ENCODE measurements around the gene TENM3. TPM values are rescaled to one million over a fixed set of nuclear protein-coding genes. Genes with fewer than 3 reads are reported as not detected.

Gene TENM3
- total and polyA plus RNA-seq, 12 donors = 2.6 to 54.4 (median 42.8) TPM

- intact Hi-C loops (cut with DNase I) = no loop called here
- Histone ChIP-seq H3K4me3 (no peak overlapping the region), H3K9me3 (replicated peaks in 1 of 3) (no peaks in the 10 kb centered on the region), H3K27me3 (no peaks in the 10 kb centered on the region), H3K36me3 (replicated peaks in 1 of 2) (no peaks in the 10 kb centered on the region), H3K27ac (no peak overlapping the region), H3K4me1 (replicated peaks in 1 of 2) (no peaks in the 10 kb centered on the region)
- no peak for TF ChIP-seq POLR2A (IDR thresholded peaks at IDR 0.05)
- TF ChIP-seq CTCF (IDR thresholded peaks at IDR 0.05) = no peak
- DNase-seq = no peak
- 85 to 90% (median 89%) methylated on average over 11 of the region's 11 CpGs for WGBS, 4 donors
These were observed 30.2 kb downstream of the TENM3 start for GRCh38 chr4:182273191-182273935.

- Histone ChIP-seq H3K36me3 (replicated peaks in 1 of 2) (no peaks in the 10 kb centered on the region), H3K27ac (no peak overlapping the region), H3K4me1 (replicated peaks in 1 of 2) (no peaks in the 10 kb centered on the region), H3K4me3 (no peak overlapping the region), H3K27me3 (no peaks in the 10 kb centered on the region), H3K9me3 (replicated peaks in 1 of 3) (no peaks in the 10 kb centered on the region)
- intact Hi-C loops (cut with DNase I) = no loop called here
- DNase-seq = no peak
- WGBS, 4 donors = 72 to 76% (median 75%) methylated on average over 11 of the region's 11 CpGs
- TF ChIP-seq POLR2A (IDR thresholded peaks at IDR 0.05) = no peak
- no peak for TF ChIP-seq CTCF (IDR thresholded peaks at IDR 0.05)
These were observed 33.3 kb downstream of the TENM3 start for GRCh38 chr4:182276210-182277109.

GRCh38 chr4:182277377-182277776 is 34.2 kb downstream of the TENM3 start:
- intact Hi-C loops (cut with DNase I) = no loop called here
- Histone ChIP-seq H3K4me1 (replicated peaks in 1 of 2) (no peaks in the 10 kb centered on the region), H3K9me3 (replicated peaks in 1 of 3) (no peaks in the 10 kb centered on the region), H3K27ac (no peak overlapping the region), H3K4me3 (no peak overlapping the region), H3K36me3 (replicated peaks in 1 of 2) (no peaks in the 10 kb centered on the region), H3K27me3 (no peaks in the 10 kb centered on the region)
- DNase-seq = no peak
- WGBS, 4 donors = 85 to 98% (median 94%) methylated on average over 2 of the region's 2 CpGs
- TF ChIP-seq CTCF (IDR thresholded peaks at IDR 0.05) (no peak), POLR2A (IDR thresholded peaks at IDR 0.05) (no peak)

- H3K4me1 ChIP-seq (replicated peaks in 1 of 2) = no peaks in the 10 kb centered on the region
- WGBS, 4 donors = 90 to 94% (median 93%) methylated on average over 11 of the region's 11 CpGs
- TF ChIP-seq CTCF (IDR thresholded peaks at IDR 0.05) = no peak
- no peak for TF ChIP-seq POLR2A (IDR thresholded peaks at IDR 0.05)
- no peak for DNase-seq
- intact Hi-C loops (cut with DNase I) = no loop called here
- H3K27ac ChIP-seq = no peak overlapping the region
- no peak overlapping the region for H3K4me3 ChIP-seq
- H3K9me3 ChIP-seq (replicated peaks in 1 of 3) = no peaks in the 10 kb centered on the region
- H3K27me3 ChIP-seq = no peaks in the 10 kb centered on the region
- no peaks in the 10 kb centered on the region for H3K36me3 ChIP-seq (replicated peaks in 1 of 2)
These were observed 35.5 kb downstream of the TENM3 start for GRCh38 chr4:182278729-182279128.

Data from adrenal gland (tissue), 12 donors.